BE2C (cell line): ENCODE results near the gene SLC6A12.

Experiments used
- DNase-seq: peaks from one replicate; pipeline ENCODE4 v3.0.0-alpha.2; 2020
- H3K27me3 ChIP-seq: fragments of 250-450 bp; sonication (Bioruptor Pico); 2 replicates; pipeline ENCODE4 v1.5.1; 2020; ENCODE audit warnings: mild to moderate bottlenecking
- H3K36me3 ChIP-seq: fragments of 250-450 bp; sonication (Bioruptor Pico); 2 replicates; pipeline ENCODE4 v1.5.1; 2020; ENCODE audit warnings: mild to moderate bottlenecking
- H3K4me1 ChIP-seq: fragments of 250-450 bp; sonication (Bioruptor Pico); 2 replicates; pipeline ENCODE4 v1.5.1; 2020
- H3K4me3 ChIP-seq: 2 replicates; pipeline ENCODE4 v1.5.1; 2011; ENCODE audit warnings: low read depth, low read length
- H3K9me3 ChIP-seq: fragments of 250-450 bp; sonication (Bioruptor Pico); 2 replicates; pipeline ENCODE4 v1.5.1; 2020
- TF ChIP-seq, protein P1 (sequence below): IDR thresholded peaks from 2 replicates; pipeline ENCODE4 v1.5.1; 2012; ENCODE audit warnings: mild to moderate bottlenecking, low read depth, low read length

Gene SLC6A12

DNA sequence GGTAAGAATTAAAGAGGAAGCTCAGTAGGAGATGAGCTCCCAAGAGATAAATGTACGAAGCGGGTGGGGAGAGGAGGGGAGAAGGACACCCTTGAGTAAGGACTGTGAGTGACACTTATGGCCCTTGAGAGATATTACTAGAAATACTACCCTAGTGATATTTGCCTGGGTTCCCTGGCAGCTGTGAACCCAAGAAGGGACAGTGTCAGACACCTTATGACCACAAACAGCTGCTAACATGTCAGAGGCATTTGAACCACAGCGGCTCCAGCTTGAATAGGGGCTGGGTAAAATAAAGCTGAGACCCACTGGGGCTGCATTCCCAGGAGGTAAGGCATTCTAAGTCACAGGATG, 19.6 kb upstream of the SLC6A12 start:
- H3K4me3 ChIP-seq: no peak overlapping the region
- no peaks in the 10 kb centered on the region; the same call in 1 of the 2 replicates for H3K9me3 ChIP-seq
- H3K27me3 ChIP-seq: no peaks in the 10 kb centered on the region
- no peak for DNase-seq
- TF ChIP-seq, protein P1, sequence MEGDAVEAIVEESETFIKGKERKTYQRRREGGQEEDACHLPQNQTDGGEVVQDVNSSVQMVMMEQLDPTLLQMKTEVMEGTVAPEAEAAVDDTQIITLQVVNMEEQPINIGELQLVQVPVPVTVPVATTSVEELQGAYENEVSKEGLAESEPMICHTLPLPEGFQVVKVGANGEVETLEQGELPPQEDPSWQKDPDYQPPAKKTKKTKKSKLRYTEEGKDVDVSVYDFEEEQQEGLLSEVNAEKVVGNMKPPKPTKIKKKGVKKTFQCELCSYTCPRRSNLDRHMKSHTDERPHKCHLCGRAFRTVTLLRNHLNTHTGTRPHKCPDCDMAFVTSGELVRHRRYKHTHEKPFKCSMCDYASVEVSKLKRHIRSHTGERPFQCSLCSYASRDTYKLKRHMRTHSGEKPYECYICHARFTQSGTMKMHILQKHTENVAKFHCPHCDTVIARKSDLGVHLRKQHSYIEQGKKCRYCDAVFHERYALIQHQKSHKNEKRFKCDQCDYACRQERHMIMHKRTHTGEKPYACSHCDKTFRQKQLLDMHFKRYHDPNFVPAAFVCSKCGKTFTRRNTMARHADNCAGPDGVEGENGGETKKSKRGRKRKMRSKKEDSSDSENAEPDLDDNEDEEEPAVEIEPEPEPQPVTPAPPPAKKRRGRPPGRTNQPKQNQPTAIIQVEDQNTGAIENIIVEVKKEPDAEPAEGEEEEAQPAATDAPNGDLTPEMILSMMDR: no peak
- H3K4me1 ChIP-seq: no peaks in the 10 kb centered on the region
- no peaks in the 10 kb centered on the region for H3K36me3 ChIP-seq

DNA sequence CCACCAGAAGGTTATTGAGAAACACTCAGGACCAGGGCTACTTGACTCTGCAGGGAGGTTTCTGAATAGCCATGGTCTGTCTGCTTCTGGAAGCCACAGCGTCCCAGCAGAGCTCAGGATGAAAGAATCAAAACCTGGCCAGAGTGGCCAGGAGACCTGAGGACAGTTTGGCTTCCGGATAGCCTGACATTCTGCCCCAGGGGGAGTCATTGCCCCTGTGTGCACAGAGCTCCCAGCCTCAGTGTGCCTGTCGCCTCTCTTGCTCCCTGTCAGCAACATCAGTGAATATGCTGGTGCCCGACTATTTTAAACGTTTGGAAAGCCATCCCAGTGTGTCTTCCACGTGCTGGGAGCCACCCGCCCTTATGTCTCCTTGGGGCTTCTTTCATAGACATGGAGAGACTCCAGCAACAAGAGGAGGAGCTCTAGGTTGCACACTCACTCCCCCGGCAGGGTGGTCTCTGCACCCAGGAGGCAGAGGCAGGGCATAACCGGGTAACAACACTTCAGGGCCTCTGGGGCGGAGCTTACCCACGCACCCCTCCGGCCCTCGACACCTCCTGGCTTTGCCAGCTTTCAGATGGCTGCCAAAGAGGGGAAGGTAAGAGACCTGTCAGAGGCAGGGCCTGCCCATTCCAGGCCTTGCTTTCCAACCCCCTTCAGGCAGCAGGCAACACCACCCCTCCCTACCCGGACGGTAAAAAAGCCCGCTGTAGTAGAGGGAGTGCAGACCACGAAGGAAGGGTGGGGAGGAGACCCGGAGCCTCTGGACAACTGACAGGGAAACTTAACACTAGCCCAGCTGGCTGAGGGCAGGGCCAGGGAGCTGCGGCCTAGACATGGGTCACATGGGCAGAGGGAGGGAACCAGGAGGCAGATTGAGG, 19.0 kb upstream of the SLC6A12 start:
- no peak for DNase-seq
- no peak overlapping the region for H3K4me3 ChIP-seq
- H3K4me1 ChIP-seq: no peaks in the 10 kb centered on the region
- H3K36me3 ChIP-seq: no peaks in the 10 kb centered on the region
- TF ChIP-seq, protein P1: no peak
- no peaks in the 10 kb centered on the region for H3K27me3 ChIP-seq
- no peaks in the 10 kb centered on the region; the same call in 1 of the 2 replicates for H3K9me3 ChIP-seq

DNA sequence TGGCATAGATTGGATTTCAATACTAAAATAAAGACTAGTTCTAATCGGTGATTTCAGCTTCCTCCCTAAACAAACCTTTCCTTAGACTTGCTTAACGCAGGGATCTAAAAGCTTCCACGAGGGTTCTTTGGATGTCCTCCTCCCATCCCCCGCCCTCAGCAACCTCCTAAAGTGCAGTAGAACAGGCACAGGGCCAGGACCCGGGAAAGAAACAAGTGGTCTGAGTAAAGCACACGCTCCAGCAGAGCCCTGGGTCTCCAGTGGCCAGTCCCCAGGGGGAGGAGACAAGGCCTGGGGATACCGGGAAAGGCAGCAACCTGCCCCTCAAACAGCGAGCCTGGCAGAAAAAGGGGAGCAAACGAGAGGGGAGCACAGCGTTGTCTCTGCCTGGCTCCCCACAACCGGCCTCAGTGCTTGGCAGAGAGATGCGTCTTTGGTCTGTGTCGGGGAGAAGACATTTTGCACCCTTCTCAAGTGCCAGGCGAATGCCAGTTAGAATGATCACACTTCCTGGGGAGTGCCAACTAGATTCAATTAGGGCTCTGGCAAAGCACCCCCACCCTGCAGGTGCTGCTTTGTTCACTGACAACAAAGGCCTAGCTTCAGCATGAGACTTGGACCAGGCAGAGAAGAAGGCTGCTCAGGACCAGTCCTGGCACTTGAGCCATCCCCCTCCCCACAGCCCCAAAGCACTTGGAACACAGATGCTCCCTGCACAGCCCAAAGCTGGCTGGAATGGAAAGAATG, 17.1 kb upstream of the SLC6A12 start:
- TF ChIP-seq, protein P1: no peak
- DNase-seq: no peak
- Histone ChIP-seq H3K9me3 (no peaks in the 10 kb centered on the region), H3K27me3 (no peaks in the 10 kb centered on the region), H3K4me3 (no peak overlapping the region), H3K4me1 (no peaks in the 10 kb centered on the region), H3K36me3 (no peaks in the 10 kb centered on the region)

DNA sequence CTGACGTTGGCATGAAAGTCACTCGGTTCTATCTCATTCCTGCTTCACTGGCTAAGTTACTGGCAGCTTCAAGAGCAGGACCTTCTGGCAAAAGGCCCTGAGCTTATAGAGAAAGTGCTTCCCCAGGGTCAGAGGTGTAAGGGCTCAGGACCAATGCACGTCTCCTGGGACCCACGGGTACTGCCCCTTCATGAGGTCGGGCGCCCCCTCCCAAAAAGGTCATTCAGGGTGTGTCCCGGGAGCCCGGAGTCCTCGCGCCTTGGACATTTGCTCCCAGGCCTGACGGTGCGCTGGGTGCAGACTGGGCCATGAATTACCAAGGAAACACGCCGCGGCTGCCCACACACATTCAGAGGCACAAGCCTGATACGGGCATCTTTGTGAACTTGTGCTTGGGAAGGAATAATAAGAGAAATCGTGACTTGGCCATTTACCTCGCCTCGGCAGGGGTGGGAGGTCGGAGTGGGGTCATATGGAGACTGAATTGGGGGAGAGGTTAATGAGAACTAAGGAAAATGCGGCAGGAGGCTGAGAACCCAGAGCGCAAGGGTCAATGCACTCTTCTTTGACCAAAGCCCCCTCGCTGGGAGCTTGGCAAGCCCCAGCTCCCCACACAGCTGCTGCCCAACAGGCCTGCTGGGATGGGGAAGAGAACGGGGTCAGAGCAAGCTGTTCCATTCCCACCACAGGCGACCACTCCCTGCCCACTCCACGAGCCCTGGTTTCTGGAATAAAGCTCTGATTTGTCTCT, 15.7 kb upstream of the SLC6A12 start:
- no peaks in the 10 kb centered on the region for H3K4me1 ChIP-seq
- DNase-seq: no peak
- TF ChIP-seq, protein P1: no peak
- no peaks in the 10 kb centered on the region for H3K27me3 ChIP-seq
- no peak overlapping the region for H3K4me3 ChIP-seq
- no peaks in the 10 kb centered on the region for H3K9me3 ChIP-seq
- H3K36me3 ChIP-seq: no peaks in the 10 kb centered on the region

DNA sequence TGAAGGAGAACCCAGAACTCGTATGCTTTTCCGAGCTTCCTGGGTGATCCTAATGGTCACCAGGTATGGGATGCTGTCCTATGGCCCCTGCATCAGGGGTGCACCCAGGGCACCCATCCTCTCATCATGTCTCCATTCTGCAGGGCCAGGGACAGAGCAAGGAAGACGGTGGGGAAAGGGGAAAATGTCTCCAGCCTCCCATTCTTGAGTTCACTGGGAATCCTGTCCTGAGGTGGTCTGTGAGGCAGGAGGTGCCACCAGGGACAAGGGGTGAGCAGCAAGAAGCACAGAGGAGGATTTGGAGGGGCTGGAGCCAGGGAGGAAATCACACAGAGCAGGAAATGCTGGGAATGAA, 14.9 kb upstream of the SLC6A12 start:
- Histone ChIP-seq H3K9me3 (no peaks in the 10 kb centered on the region), H3K36me3 (no peaks in the 10 kb centered on the region), H3K4me3 (no peak overlapping the region), H3K27me3 (no peaks in the 10 kb centered on the region), H3K4me1 (no peaks in the 10 kb centered on the region)
- TF ChIP-seq, protein P1: no peak
- DNase-seq: no peak
